GM19238 (cell line): ENCODE results near the gene BTG4.

Source experiments
- DNase-seq: peaks from one replicate; pipeline ENCODE4 v3.0.0; 2011; ENCODE audit warnings: low spot score; ENCODE audit not compliant: insufficient read length

BTG4 gene

DNA sequence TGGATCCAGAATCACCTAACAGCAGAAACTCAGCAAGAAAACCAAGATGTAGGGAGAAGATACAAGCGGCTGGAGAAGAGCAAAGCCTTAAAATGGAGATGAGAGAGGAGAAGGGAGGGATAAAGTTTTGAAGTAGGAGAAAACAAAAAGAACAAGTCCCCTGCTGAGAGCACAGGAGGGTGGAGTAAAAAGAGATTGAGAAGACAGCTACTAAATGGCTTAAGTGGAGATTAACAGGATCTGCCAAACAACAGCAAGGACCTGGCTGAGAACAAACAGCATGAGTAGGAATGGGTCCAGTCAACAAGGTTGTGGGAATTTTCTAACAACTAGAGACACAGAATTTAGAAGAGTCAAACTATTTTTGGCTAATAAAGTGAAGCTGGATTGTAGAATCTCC lies 18.1 kb downstream of the BTG4 start:
- no peak for DNase-seq

DNA sequence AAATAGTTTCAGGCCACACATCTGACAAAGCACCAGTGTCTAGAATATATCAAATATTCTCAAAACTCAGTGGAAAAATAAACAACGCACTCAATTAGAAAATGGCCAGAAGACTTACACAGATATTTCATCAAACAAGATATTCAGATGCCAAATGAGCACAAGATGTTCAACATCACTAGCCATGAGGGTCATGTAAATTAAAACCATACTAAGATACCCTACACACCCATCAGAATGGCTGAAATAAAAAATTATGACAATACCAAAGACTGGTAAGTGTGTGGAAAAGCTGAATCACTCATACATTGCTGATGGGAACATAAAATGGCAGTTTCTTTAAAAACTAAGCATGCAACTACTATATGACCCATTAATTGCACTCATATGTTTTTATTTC lies 21.7 kb downstream of the BTG4 start:
- DNase-seq = no peak

DNA sequence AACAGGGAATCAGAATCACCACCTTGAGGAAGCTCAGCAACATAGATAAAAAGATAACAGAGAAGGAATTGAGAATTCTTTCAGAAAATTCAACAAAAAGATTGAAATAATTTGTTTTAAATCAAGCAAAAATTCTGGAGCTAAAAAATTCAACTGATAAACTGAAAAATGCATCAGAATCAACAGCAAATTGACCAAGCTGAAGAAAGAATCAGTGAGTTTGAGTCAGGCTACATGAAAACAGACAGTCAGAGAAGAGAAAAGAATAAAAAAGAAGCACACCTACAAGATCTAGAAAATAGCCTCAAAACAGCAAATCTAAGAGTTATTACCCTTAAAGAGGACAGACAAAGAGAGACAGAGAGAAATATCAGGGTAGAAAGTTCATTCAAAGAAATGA lies 28.8 kb downstream of the BTG4 start:
- DNase-seq = no peak

DNA sequence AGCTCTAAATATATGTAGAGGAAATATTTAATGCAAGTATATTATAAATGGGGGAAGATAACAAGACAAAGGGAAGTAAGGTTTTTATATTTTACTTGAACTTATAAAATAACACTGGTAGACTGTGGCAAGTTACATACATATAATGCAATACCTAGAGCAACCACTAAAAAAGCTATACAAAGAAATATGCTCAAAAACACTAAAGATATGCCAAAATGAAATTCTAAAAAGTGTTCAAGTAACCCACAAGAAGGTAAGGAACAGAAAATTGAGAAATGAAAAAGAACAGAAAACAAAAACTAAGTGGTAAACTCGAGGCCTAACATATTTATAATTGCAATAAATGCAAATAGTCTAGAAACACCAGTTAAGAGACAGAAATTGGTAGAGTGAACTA lies 32.5 kb downstream of the BTG4 start:
- no peak for DNase-seq

DNA sequence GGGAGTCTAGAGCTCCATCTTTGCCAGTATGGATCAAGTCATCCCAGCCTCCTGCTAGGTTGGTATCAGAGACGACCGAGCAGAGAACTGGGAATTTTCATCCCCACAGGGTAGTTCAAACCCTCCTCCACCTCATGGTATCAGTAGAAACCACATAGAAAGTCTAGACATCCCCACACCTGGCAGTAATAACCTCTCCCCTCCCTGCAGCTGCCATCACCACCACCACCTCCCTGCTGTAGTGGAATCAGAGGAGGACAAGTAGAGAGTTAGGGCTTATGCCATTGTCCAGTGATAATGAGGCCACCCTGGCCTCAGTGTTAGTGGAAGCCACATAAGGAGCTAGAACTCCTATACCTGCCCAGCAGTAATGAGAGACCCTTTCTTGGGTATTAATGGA lies 34.3 kb downstream of the BTG4 start:
- no peak for DNase-seq

DNA sequence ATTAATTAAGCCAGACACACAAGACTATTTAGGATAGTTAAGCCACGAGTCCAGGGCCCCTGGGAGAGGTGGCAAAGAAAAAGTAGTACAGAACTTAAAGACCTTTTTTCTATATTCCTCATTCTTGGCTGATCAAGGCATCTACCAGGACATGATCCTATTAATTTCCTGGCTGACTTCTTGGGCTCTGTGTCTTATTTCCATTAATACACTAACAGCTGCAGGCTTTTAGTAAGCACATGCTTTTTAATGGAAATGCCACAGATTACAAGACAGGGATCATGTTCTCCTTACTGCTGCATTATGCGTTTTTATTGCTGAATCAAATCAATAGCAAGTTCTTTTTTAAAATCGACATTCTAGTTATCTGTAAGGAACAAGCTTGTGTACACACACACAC lies 35.2 kb downstream of the BTG4 start:
- DNase-seq = no peak

DNA sequence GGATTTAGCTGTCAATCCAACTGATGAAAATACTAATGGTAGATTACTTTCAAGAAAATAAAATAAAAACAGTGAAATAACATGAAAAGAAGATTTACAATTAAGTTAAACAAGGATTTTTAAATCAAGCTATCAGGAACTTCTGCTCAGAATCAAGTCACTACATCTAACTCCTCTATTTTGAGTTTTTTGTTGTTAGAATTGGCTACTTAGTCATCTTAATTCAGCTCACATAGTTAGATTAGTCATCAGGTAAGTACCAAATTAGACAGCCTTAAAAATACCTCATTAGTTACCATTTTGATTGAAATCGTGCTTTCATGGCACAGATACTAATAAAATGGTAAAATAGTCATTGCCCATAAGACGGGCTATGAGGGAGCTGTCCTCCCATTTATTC lies 35.8 kb downstream of the BTG4 start:
- no peak for DNase-seq

DNA sequence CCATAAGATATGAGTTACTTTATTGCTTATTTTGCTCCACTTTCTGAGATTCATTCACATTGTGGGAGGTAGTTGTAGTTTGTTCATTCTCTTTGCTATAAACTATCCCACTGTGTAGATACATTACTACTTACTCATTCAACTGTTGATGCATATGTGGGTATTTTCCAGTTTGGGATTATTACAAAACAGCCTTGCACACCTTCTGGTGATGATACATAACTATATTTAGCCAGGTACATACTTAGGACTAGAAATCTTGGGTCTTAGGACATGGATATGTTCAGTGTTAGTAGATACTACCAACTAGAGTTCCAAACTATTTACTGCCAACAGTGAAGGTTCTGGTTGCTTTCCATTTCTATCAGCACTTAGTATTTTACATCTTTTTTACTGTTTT lies 37.8 kb downstream of the BTG4 start:
- no peak for DNase-seq

DNA sequence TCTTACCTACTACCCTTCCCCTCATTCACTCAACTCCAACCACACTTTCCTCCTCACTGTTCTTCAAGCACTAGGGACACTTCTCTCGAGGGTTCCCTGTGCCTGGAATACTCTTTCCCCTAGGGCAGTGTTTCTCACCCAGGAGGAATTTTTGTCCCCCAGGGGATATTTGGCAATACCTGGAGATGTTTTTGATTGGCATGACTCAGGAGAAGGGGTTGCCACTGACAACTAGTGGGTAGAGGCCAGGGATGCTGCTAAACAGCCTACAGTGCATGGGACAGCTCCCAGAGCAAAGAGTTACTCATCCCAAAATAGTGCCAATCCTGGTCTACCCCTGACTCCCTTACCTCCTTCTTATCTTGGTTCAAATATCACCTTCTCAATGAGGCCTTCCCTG lies 40.0 kb downstream of the BTG4 start:
- no peak for DNase-seq

DNA sequence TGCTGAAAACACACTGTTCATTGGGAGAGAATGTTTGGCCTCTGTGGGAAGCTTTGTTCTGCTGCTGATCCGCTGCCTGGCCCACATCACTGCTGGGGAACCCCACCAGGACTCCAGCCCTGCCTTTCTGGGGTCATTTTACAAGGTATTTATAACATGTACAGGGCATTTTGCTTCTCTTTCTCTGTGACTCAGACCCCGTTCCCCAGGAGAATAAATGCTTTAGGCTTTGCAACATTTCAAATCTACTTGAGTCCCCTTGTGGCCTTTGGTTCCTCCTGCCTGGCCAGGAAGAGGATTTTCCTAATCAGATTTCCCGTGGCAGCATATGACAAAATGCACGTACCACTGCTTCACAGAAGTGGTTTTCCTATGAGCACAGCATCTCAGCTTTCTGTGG lies 43.0 kb downstream of the BTG4 start:
- no peak for DNase-seq

DNA sequence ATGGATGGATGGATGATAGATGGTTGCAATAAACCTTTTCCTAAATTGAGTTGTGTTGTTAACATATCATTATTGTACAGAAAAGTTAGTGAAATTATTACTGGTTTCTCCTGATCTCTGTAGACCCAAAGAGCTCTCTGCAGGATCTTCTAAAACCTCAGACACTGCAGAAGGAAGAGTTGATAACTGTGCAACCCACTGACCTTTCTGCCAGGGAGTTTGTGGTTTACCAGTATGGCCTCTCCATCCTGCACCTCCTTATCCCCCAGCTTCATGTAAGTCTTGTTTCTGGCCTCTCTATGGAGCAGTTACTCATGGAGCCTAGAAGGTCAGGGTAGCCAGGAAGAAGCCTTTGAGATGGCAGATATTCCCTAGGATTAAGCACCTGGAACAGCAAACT lies 45.6 kb downstream of the BTG4 start:
- no peak for DNase-seq

DNA sequence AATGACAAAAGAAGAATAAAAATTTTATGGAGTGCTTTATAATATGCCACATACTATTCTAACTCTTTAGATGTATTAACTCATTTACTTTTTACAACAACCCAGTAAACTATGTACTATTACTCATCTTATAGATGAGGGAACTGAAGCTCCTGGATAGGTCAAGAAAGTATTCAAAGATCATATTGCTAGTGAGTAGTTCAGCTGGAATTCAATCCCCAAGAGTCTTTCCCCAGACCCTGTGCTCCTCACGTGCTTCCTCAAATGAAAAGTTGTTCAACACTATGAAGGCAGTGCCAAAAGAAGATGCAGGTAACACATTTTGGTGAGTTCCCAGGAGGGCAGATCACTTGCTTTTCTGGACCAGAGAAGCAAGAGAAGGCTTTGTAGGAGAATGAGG lies 46.8 kb downstream of the BTG4 start:
- no peak for DNase-seq

DNA sequence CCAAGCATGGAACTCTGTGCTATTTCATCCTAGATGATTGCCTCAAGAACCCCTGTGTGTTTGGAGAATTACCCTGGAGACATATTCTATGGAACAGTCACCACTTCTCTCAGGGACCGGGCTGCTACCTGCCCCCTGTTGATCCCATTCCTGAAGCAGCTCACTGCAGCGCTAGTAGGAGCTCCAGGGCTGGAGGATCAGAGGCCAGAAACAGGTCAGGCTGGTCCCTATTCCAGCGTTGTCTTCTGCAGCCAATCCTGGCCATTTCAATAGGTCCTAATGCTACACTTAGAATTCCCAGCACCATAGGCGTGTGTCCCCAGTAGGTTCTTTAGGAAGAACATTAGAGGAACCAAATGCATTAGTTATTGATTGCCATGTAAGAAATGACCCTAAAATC lies 48.9 kb downstream of the BTG4 start:
- DNase-seq = no peak

DNA sequence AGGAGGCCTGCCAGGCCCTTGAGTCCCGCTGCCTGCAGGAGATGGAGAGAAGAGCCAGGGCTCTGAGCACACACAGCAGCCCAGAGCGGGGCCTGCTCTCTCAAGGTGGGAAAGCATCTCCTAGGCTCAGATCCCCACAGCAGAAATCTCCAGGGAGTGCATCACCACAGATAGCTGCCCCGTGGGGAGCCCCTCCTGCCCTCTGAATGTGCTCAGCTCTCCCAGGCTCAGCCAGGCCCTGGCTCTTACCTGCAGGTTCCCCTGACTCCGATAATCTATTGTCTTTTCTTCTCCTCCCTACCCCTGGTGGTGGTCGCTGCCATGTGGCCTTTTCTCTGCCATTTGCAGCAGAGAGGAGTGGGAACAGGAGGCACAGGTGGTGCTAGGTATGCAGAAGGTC lies 49.9 kb downstream of the BTG4 start:
- no peak for DNase-seq

DNA sequence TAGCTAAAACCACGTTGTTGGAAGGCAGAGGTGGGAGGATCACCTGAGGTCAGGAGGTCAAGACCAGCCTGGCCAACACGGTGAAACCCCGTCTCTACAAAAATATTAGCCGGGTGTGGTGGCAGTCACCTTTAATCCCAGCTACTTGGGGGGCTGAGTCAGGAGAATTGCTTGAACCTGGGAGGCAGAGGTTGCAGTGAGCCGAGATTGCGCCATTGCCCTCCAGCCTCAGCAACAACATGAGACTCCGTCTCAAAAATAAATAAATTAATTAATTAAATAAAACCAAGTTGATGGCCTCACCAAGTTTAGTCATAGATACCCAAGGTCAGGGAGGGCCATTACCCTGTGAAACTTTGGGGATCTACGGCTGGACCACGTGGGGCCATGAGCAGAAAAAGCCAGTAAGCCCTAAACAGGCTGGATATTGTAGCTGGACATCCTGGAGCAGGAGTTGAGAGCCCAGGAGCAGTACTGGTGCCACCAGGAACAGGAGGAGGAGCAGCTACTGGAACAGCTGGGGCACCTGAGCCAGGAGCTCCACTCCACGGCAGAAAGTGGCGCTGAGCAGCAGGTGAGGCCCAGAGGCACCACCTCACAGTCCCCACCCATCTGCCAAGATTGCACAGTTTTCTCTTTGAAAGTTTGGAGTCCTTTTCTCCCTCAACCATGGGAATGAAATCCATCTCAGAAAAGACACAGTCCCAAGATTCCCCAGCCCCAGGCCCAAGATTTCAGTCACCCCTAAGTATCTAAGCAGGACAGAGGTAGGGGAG lies 50.5 kb downstream of the BTG4 start:
- no peak for DNase-seq

DNA sequence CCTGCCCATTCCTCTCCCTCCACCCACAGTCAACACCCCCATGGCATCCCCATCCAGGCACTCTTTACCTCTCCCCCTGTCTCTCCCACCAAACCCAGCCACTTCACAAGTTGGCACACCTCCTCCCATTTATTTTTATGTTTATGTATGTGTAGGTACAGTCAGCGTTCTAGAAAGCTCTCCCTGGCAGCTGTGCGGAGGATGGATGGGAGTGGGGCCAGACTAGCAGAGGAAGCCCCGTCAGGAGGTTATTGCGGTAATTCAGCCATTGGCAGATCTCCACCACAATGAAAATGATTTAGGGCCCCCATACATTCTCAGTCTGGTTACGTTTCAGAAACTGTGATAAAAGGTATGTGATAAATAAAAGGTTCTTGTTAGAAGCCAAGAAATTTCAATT lies 51.3 kb downstream of the BTG4 start:
- no peak for DNase-seq

DNA sequence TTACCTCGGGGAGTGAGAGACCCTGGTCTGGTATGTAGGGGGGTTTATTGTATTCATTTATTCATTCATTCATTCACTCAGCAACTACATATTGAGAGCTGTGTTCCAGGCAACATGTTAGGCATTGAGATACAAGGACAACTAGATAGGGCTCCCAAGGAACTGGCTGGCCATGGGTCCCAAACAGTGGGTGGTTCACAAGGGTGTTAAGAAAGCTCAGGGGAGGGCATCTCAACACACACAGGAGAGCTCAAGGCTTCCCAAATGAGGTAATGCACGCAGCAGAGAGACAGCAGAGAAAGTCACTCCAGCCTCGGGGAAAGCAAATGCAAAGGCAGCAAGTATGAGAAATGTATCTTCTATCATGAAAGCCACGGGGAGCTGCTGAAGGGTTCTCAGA lies 51.8 kb downstream of the BTG4 start:
- DNase-seq = no peak

DNA sequence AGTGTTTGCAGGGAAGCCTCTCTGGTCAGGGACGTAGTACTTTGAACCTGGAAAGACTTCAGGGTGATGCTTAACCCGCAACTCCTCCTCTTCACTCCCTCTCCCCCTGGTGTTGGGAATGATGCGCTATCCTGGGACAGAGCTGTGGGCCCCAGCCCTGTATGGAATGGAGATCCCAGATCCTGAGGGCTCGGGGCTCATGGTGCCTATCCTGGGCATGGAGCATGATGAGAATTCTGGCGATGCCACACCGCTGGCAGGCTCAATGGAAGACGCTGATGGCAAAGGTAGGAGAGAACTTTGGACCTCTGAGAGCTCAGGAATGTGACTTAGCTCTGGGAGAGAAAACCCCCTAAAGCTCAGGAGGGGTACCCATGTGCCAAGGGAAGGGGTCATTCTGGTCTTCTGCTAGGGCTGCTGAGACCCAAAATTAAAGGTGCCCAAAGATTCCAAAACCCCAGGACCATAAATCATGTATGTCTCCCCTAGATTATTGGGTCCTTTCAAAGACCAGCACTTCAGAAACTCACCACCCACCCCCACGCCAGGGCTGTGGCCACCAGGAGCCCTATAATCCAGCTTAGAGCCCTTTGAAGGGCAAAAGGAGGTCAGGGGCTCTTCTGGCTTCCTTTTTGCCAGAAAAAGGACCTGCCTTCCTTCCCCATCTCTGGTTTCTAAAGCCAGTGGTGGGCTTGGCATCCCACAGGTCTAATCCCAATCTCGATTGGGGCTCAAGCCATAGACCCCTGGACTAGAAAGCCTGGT lies 52.5 kb downstream of the BTG4 start:
- no peak for DNase-seq

DNA sequence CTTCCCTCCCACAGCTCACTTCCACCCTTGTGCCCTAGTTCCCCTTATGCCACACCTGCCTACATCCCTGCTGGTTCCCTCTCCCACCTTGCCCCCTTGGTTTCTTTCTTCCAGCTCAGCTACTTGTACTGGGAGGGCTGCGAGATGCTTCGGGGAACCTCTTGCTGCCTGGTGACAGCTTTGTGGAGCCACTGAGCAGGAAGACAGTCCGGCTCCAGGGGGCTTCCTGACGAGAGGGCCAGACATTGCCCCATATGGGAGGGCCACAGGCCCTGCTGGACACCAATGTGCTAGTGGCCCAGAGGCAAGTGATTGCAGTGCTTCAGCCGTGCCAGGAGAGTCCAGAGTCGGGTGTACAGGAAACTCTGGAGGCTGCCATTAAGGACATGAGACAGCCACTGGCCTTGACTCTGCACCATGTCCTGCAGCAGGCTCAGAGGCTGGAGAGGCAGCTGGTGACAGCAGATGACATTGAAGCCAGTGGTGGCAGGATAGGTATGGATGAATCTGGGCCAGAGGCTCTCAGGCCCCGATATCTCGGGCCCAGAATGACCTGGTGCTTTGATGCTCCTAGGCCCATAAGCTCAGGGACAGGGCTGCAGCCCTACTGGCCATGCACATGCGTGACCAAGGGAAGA lies 54.3 kb downstream of the BTG4 start:
- no peak for DNase-seq

DNA sequence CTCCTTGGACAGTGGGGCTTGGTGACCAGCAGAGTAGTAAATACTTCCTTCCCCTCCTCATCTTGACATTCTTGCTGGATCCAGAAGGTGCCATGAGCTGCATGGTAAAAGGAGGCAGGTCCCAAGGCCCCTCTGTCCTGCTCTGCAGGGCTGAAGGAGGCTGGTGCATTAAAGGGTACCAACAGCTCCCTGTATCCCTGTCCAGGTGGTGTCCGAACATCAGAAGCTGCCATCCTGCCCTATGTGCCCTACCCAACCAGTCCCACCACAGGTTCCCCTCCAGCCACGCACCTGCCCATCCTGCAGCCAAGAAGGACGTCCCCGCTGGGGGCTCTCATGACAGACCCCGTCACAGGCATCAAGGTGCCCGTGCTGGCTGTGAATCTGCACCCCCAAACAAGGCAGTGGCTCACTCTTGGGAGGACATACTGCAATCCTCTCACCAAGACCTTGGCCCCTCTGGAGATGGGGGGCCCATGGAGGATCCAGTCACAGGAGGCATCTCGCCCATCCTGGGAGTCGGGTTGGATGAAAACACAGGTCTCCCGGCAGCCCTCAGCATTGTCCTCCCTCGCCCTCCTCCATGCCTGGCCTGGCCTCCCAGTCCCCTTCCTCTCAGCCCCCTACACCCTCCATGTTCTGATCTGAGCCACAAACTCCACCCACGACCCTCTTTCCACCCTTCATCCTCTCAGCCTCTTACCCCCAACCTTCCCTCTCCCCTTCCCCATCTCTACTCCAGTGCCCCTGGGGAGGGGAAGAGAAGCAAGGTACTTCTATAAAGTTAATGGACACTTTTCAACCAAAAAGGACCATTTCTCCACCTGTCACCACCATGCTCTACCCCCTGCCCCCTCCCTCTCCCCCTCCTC lies 55.1 kb downstream of the BTG4 start:
- no peak for DNase-seq

DNA sequence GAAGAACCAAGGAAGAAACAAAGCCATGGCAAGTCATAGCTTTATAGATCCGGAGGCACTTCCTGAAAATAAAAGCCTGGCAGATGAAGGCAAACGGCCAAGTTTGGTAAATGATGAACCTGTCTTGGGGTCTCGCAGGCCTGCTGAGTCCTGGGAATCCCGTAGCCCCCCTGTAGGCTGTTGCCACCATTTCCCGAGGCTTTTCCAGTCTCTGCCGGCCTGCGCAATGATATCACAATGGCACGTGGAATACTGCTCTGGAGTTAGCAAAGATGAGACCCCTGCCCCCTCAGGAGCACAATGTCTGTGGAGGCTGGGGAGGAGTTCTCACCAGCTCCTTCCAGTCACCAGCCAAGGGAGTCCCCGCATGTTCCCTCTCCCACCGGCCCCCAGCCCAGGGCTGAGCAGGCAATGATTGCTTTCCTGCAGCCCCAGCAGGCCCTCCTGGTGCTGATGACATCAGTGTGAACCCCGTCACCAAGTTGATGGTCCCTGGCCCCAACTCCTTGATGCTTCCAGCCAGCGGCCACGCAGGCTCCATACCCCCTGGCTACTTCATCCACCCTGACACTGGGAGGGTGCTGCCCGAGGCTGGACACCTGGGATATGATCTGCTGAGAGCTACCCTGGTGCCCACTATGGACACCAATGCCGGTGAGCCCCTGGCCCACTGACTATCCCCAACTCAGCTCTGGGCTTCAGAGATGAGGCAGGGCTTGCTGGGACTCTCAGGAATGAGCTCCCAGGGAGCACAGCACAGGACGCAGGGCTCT lies 55.9 kb downstream of the BTG4 start:
- DNase-seq = no peak
